Gastrocnemius medialis (tissue), 4 donors: ENCODE data around the gene FLNB.

Source experiments
- CTCF ChIP-seq, 5 experiments: fragments of 450-650 bp in 3 of 5; fragments of 200-600 bp in 2 of 5; sonication (generic) in 2 of 5; IDR thresholded peaks in 4 of 5; conservative IDR thresholded peaks in 1 of 5; 1 replicate in 4 of 5; 2 replicates in 1 of 5; pipeline ENCODE4 v1.5.1; 2016 to 2019; ENCODE audit warnings: antibody characterized with exemption in 5 of 5, mild to moderate bottlenecking in 3 of 5, moderate library complexity in 3 of 5
- POLR2A ChIP-seq, 2 donors: fragments of 450-650 bp; IDR thresholded peaks; one replicate each; pipeline ENCODE4 v1.6.1; 2017; ENCODE audit warnings: antibody characterized with exemption in 2 of 2, mild to moderate bottlenecking in 2 of 2, moderate library complexity in 2 of 2

GRCh38 chr3:58068122-58068809 is 60.0 kb downstream of the FLNB start:
- no peak for TF ChIP-seq CTCF (IDR thresholded peaks at IDR 0.05 in 4 of 5, conservative IDR thresholded peaks at IDR 0.05 in 1 of 5)
- TF ChIP-seq POLR2A (IDR thresholded peaks at IDR 0.05), result no peak
